ENCODE data around the gene BCKDHA.

DNA sequence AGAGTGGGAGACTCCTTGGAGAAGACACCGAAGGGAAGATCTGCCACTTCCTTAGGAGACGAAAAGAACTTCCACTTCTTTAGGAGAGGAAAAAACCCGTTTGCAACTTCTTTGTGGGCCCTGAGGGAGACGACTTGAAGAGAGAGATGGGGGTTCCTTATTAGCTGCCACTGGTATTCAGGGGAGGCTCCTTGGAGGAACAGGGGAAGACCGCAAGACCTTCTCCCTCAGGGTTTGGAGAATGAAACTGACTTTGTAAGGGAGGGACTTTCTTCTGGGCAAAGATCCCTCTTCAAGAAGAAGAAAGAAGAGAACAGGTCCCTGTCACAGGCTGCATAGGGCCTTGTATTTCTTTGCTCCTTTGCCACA lies 416 bp downstream of the BCKDHA start:
- TF ChIP-seq, protein P1, sequence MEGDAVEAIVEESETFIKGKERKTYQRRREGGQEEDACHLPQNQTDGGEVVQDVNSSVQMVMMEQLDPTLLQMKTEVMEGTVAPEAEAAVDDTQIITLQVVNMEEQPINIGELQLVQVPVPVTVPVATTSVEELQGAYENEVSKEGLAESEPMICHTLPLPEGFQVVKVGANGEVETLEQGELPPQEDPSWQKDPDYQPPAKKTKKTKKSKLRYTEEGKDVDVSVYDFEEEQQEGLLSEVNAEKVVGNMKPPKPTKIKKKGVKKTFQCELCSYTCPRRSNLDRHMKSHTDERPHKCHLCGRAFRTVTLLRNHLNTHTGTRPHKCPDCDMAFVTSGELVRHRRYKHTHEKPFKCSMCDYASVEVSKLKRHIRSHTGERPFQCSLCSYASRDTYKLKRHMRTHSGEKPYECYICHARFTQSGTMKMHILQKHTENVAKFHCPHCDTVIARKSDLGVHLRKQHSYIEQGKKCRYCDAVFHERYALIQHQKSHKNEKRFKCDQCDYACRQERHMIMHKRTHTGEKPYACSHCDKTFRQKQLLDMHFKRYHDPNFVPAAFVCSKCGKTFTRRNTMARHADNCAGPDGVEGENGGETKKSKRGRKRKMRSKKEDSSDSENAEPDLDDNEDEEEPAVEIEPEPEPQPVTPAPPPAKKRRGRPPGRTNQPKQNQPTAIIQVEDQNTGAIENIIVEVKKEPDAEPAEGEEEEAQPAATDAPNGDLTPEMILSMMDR (optimal IDR thresholded peaks at IDR 0.05 in 1 of 3, IDR thresholded peaks at IDR 0.05 in 1 of 3, conservative IDR thresholded peaks at IDR 0.05 in 1 of 3; ENCODE audit: extremely low read depth in 1 of 3, insufficient read depth in 2 of 3, low read length in 3 of 3) = no peak
- no peak for TF ChIP-seq EZH2 (IDR thresholded peaks at IDR 0.05; ENCODE audit: low read length)

Data from keratinocyte (primary cell).